Epithelial cell of proximal tubule (primary cell): ENCODE results near the gene GSK3A. TPM values are rescaled to one million over a fixed set of nuclear protein-coding genes. Genes with fewer than 3 reads are reported as not detected.
A peak's percentile ranks its signal among the peaks of the same experiment; 100 is the strongest.

ENCODE experiments used
- DNase-seq: peaks from one replicate; pipeline ENCODE4 v3.0.0-alpha.2; 2011; ENCODE audit warnings: low read depth
- H3K4me3 ChIP-seq: 2 replicates; pipeline ENCODE4 v1.5.1; 2011; ENCODE audit warnings: low read depth, mild to moderate bottlenecking, low read length
- CTCF ChIP-seq: conservative IDR thresholded peaks from 2 replicates; pipeline ENCODE4 v1.5.1; 2012; ENCODE audit warnings: low read depth, mild to moderate bottlenecking, low read length
- total RNA-seq: library from RNA; depleted of rRNA; stranded (reverse); fragments of >200 nt; gene quantifications from 2 replicates; pipeline ENCODE4 v1.2.3, GENCODE V29; 2015

GSK3A gene
- total RNA-seq, 1 donor from 2014 or later = 33.9 TPM

DNA sequence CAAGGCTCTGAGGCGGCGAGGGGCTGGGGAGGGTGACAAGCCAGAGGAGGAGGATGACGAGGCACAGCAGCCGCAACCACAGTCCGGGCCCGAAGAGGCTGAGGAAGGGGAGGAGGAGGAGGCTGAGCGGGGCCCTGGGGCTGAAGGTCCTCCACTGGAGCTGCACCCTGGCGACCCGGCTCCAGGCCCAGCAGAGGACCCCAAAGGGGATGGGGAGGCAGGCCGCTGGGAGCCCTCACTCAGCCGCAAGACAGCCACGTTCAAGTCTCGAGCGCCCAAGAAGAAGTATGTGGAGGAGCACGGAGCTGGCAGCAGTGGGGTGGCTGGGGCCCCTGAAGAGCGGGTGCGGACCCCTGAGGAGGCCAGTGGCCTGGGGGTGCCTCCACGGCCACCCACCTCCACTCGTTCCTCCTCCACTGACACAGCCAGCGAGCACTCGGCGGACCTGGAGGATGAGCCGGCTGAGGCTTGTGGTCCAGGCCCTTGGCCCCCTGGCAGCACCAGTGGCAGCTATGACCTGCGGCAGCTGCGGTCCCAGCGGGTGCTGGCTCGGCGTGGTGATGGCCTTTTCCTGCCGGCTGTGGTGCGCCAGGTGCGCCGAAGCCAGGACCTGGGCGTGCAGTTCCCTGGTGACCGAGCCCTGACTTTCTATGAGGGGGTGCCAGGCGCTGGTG lies 29.6 kb upstream of the GSK3A start:
- TF ChIP-seq CTCF = no peak
- no peak for DNase-seq
- H3K4me3 ChIP-seq = no peak overlapping the region

GRCh38 chr19:42271045-42271419 lies 28.6 kb upstream of the GSK3A start:
- TF ChIP-seq CTCF = no peak
- H3K4me3 ChIP-seq = peak overlapping the region; percentile 75
- no peak for DNase-seq

DNA sequence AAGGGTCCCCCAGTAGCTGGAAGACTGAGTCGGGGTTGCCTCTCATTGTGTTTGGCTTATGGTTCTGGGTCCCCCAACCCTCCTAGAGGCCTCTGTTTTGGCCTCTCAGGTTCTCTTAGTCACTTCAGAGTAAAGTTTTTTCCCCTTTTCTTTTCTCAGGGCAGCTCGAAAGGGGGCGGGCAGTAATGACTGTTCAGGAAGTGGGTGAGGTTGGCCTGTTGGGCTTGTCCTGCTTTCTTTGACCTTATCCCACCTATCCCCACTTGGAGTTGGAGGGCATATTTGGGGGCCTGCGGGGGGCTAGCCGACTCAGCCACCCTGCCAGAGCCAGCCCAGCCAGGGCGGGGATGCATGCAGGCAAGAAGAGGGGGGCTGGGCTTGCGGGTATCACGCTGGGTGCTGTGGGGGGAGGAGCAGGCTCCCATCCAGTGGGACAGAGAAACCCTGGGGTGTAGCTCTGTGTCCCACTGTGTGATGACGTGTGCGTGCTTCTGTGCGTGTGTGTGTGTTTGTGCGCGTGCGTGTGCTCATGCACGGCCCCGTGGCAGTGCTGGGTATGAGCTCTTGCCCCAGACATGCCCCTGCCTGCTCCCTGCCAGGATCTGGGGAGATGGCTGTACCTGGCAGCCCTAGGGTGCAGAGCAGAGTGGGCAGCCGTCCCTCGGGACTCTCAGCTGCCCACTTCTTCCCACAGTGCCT lies 28.1 kb upstream of the GSK3A start:
- TF ChIP-seq CTCF = no peak
- H3K4me3 ChIP-seq = peak overlapping the region; percentile 75
- no peak for DNase-seq

DNA sequence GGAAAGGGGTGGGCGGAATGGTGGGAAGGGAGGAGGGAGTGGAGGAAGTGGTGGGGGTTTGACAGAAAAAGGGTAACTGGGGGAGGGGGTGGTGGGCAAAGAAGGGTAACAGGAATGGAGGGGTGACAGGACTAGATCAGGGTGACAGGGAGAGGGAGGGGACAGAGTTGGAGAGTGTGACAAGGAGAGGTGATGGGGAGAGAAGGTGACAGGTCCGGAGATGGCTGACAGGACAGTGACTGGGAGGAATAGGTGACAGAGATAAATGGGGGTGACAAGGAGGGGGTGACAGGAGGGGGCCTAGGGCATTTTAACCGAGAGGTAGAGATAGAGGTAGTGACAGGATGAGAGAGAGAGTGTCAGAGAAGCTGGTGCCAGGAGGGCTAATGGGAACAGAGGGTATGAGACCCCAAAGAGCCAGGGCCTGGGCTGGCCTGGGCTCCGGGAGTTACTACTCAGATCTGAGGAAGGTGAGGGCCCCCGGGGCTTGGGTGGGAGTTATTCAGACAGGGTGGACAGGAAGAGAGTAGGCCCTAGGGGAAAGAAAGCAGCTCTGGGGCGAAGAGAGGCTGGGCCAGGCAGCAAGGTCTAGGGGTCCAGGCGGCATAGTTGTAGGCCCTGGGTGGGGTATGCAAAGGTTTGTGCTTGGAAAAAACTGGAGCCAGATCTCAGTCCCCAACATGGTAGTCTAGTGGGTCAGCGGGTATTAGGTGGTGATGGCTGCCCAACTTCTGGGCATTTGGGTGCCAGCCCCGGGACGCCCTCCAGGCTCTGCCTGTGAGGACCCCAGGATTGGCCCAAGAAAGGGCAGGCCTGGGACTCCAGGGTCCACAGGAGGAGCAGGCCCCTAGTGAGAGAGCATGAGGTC lies 27.3 kb upstream of the GSK3A start:
- DNase-seq = no peak
- peak overlapping the region; percentile 75 for H3K4me3 ChIP-seq
- TF ChIP-seq CTCF = no peak

- no peak for TF ChIP-seq CTCF
- peak; percentile 100 for DNase-seq
- peak within 1 kb of the TSS; percentile 75 for H3K4me3 ChIP-seq
Measured at GRCh38 chr19:42268704-42269477, 26.5 kb upstream of the GSK3A start, which contains the start of gene CIC. Gene CIC (plus strand): TSS chr19:42269252. CDS start chr19:42271784, 2,532 bp downstream.

DNA sequence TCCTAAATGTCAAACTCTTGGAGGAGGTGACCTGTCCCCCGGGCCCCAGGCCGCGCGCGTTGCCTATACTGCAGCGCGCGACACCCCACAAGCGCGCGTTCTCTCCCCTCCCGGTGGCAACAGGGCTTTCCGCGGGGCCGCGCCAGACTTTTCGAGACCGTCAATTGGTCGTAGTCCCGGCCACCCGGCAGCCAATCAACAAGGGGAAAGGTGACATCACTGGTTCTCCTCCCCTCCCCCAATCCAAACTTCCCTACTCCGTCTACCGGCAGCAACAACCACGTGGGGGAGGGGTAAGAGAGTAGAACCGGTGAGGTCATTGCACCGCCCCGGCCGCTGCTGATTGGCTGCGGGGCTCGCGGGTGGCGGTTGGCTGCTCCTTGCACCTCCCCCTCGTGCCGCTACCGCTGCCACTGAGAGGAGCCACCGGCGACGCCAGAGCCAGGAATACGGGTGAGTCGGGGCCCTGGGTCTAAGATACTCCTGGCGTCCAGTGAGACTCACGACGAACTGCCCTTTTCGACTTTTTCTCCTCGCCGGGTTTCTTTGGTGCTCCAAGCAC lies 25.8 kb upstream of the GSK3A start:
- TF ChIP-seq CTCF = no peak
- peak; percentile 91 for DNase-seq
- peak overlapping the region; percentile 72 for H3K4me3 ChIP-seq
